HG03064 (cell line): Measurements from ENCODE around the gene CAMK2A.

ENCODE experiments used
- ATAC-seq: cut with Tn5 transposase; IDR thresholded peaks from one replicate; pipeline ENCODE4 v1.9.1; 2021; ENCODE audit warnings: low read depth; ENCODE audit not compliant: unreplicated experiment

CAMK2A gene

DNA sequence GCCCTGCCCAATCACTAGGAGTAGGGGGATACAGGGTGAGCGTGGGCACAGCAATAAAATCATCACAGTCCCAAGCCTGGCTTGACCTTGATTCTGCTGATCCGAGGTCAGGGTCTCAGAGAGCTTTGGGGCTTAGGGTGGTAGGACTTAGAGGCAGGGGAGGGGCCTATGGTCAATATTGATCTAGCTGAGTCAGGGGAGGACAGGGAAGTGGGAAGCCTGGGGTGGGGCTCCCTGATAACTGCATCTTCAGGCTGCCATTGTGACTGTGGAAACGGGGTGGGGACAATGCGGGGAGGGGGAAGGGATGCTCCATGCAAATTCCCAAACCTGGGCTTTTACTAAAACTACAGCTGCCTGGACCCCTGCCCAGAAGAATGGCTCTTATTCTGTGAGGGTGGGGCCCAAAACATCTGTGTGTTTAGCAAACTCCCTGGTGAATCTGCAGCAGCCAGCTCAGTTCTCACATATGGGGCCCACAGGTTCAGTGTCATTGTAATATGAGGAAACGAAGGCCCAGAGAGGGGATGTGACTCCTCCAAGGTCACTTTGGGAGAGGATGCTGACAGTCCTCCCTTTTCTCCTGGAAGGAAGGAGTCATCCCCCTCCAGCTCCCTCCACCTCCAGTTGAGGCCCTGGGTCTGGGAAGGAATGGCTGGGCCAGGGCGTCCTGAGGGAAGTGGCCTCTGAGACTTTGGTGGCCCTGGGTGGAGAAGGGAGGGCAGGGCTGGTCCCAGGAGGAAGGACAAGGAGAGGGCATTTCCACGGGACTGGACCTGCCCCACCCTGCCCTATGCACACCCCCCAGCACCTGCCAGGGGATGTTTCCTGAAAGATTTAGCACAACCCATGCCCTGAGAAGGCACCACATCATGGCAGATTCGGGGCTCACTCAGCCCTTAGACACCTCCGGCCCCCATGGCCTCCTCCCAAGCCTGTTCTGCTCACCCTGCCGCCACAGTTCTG lies 73.3 kb downstream of the CAMK2A start:
- no peak for ATAC-seq

DNA sequence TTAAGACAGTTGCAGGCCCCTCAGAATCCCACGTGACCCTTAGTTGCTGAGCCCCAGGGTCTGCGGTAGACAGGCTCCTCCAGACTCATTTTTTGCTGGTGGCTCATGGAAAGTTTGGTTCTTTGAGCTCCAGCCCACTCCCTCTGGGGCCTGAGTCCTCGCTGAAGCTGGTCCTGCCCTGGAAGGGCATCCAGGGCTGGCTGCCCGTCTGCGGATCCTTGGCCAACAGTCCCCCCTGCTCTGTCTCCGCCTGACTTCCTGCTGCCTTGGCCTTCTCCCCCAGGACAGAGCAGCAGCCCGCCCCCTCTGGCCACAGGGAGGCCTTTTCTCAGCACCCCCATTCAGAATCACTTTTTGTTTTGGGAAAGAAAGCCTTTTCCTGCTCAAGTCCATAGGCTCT lies 75.3 kb downstream of the CAMK2A start:
- no peak for ATAC-seq

DNA sequence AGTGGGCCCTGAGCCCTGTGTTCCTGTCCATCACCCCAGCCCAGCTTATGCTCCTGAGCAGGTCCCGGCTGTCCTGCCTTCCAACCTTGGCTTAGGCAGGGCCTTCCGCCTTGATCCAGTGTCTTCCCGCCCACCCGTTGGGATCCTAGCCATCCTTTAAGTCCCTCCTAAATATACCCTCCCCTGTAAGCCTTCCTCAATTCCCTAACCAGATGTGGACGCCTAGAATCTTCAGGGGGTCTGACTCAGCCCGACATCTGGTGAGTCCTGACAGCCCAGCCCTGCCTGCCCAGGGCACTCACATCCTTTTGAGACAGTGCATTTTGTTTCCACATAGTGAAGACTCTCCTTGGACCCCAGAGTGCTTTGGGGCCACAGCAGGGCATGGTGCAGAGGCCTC lies 76.0 kb downstream of the CAMK2A start:
- no peak for ATAC-seq

DNA sequence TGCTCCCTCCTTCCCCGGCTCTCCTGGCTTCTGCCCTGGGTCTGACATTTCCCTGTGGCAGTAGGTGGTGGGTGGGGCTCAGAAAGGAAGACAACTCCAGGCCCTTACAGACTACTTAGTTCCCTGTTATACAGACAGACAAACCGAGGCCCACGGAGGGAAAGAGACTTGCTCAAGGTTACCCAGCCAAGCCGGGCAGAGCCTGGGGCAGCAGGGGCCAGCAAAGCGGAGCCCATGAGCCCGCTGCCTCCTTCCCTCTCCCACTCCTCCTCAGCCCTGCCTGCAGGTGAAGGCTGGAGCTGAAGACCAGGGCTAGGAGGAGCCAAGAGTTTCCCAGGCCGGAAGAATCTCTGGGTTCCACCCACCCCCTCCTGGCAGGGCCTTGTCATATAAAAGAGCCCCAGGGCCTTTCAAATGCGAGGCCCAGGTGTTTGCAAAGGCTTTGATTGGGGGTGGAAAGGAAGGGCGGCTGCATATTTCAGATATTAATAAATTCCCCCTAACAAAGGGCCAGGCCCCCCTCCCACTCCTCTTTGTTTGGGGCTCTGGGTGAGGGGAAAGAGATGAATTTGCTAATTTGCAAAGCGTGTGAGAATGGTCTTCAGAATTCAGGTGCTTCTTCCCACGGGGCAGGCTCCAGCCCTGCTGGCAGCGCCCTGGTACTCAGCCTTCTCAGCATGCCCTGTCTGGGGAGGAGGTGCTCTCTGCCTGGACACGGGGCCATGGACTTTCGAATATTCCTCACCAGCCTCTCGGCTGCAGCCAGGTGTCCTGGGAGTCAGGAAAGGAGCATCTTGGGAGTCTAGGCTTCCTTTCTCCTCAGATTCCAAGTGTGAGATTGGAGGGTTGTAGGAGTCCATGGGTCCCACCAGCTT lies 78.2 kb downstream of the CAMK2A start:
- no peak for ATAC-seq

DNA sequence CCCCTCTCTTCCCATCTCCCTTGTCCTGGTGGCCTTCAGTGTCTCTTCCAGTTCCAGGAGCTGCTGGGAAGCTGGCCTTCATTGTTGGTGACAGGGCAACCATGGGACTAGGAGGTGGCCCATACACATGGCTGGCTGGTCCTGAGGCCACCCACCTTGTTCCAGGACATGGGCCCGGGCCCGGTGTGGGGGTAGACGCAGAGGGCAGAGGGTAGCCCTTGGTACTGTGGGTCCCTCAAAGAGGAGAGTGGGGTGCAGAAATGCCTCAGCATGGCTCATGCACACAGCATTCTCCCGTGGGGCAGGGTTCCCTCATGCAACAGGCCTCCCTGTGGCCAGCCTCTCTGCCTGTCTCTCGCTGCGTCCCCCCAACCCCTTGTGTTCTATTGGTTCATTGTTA lies 78.9 kb downstream of the CAMK2A start:
- ATAC-seq = no peak

DNA sequence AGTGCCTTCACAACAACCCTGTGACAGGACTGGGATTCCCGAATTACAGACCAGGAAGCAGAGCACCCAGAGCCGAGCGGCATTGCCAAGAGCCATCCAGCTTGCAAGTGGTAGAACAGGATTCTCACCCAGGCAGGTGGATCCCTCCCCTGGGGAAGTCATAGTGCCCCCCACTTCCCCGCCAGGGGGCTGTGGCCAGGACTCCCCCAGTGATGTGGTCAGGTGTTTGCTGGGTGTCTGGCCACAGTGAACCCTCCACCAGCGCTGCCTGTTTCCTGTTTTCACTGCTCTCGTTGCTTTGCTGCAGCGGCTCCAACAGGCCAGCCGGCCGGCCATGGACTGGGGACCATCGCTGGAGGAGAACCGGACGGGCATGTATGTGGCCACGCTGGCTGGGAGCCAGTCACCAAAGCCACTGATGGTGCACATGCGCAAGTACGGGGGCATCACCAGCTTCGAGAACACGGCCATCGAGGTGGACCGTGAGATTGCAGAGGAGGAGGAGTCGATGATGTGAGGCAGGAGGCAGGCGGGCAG lies 80.4 kb downstream of the CAMK2A start:
- ATAC-seq = no peak

DNA sequence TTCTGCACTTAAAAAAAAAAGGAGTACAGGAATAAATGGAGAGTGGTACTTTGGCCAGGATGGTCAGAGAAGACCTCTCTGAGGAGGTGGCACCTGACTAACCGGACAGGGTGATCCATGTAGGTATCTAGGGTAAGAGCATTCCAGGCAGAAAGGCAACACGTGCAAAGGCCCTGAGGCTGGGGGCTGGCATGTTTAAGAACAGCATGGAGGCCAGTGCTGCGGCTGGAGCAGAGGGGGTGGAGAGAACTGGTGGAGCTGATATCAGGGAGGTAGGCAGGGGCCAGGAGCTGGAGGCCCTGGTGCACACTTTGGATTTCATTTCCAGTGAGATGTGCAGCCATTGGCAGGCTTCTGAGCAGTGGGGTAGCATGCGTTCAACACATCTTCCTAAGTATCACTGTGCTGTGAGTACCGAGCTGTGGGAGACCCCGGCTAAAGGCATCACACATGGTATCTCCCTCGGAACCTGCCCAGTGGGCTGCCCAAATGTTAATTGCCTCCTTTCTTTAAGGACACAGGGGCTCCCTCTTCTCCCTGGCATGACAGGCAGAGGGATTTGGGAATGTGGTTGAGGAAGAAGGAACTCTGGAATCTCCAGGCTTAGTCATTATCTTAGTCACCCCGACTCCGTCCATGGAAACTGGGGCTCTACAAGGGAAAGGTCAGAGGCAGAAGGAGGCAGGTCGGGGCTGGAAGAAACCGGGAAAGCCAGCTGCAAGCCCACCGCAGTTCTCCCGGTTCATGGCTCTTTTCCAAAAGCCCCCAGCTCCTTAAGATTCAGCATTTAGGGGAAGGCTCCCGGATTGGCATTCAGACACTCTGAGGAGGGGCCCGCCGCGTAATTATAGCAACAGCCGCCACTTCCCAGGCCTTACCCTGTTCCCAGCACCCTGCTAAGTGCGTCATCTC lies 81.1 kb downstream of the CAMK2A start:
- ATAC-seq = no peak

DNA sequence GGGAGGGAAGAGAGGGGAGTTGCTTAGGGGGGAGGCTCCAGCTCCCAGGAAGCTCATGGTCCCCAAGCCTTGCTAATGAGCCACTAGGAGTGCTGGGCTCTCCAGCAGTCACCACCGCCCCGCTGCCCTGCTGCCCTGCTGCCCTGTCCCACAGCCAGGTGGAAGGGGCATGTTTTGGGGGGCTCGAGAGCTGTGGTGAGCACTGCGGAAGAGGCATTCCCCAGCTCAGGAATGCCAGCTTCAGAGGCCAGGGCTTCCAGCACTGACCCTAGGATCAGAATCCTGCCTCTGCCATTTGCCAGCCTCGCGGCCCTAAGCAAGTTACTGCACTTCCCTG lies 82.8 kb downstream of the CAMK2A start:
- ATAC-seq = no peak

DNA sequence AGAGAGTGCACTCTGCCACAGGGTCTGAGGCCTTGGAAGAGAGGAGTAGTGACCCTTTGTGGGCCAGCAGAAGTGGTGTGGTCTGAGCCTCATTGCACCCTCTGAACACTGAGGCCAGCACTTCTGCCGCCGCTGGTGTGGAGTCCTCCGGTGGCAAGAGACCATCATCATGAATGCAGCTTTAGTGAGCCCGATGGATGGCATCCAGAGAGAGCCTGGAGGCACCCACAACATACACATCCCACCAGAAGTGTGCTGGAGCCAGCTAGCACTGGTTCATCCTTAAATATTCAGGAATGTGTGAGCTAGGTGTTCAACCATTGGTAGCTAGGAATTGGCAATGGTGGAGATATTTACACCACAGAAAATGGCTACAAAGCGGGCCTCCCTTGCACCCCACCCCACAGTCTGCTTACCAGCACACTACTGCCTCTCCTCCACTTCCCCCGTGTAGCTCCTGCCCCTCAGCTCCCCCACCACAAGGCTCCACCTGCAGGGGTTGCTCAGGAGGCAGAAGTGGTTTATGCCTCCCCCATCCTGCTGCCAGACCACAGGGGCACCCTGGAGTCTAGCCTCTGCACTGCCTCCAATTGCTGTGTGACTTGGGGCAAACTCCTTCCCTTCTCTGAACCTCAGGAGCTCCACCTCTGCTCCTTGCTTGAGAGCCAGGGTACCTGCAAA lies 83.3 kb downstream of the CAMK2A start:
- ATAC-seq = no peak

DNA sequence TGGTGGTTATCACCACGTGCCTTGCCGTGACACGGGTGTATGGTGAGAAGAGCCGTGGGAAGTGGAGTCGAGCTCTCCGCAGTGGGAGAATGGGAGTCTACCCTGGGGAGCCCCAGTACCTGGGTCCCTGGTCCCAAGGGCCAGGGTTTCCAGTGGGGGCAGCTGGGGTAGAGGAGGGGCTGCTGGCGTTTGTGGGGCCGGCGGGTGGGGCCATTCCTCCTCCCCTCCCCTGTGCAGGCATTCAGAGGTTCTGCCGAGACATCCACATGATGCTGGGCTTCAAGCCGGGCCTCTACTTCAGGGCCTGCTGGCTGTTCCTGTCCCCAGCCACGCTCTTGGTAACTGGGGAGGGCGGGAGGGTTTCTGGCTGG lies 85.0 kb downstream of the CAMK2A start:
- ATAC-seq = no peak

DNA sequence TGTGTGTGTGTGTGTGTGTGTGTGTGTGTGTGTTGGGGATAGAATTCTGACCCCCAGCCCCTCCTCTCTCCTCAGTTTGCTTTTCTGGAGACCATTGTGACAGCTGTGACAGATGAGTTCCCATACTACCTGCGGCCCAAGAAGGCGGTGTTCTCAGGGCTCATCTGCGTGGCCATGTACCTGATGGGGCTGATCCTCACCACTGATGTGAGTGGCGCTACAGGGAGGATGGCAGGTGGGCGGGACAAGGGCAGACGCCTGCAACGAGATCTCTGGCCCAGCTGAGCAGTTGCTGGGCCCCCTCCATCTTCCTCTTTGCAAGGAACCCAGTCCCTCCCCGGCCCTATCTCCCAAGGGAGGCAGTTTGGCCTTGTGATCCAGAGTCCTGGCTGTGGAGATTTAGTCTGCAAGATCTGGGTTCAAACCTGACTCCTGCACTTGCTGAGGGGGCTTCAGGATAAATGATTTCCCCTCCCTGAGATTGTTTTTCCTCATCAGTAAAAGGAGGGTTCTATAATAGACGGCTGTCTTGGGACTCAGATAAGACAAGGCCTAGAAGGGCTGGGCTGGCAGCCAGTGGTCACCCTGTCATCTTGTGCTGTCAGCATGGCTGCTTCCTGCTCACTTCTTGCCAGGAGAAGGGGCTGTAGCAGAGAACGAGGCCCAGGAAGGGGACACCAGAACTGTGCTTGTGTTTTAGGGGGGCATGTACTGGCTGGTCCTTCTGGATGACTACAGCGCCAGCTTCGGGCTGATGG lies 85.6 kb downstream of the CAMK2A start:
- no peak for ATAC-seq

DNA sequence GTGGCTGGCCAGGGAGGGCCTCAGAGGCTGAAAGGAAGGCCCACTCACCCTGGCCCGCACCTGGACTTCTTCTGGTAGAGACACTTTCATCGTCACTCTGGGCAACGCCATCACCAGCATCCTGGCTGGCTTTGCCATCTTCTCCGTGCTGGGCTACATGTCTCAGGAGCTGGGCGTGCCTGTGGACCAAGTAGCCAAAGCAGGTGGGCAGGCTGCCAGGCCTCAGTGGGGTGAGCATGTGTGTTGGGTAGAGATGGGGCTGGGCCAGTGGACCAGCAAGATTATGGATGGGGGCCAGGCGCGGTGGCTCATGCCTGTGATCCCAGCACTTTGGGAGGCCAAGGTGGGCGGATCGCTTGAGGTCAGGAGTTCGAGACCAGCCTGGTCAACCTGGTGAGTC lies 87.1 kb downstream of the CAMK2A start:
- no peak for ATAC-seq

DNA sequence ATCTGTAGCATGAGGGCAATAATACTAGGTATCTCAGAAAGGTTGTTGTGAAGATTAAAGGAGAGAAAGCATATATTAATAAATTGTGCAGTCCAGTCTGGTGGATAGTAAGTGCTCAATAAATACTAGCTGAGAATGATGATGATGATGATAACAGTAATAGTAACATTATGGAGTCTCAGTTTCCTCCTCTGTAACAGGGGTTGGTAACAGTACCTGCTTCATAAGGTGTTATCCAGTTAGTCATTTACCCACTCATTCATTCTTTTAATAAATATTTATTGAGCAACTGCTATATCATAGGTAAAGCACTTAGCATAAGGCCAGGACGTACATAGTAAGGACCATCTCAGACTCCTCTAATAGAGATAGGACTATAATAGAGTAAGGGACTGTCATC lies 92.1 kb downstream of the CAMK2A start:
- ATAC-seq = no peak

DNA sequence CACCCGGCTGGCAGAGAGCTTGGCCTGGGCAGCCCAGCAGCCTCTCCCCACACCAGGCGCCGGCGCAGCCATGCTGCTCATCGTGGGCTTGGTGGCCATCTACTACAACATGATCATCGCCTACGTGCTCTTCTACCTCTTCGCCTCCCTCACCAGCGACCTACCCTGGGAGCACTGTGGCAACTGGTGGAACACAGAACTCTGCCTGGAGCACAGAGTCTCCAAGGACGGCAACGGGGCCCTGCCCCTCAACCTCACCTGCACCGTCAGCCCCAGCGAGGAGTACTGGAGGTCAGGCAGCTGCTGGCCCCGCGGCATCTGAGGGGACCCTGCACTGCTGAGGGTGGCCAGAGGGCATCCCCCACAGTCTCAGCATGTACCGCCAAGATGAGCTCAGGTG lies 92.6 kb downstream of the CAMK2A start:
- no peak for ATAC-seq

DNA sequence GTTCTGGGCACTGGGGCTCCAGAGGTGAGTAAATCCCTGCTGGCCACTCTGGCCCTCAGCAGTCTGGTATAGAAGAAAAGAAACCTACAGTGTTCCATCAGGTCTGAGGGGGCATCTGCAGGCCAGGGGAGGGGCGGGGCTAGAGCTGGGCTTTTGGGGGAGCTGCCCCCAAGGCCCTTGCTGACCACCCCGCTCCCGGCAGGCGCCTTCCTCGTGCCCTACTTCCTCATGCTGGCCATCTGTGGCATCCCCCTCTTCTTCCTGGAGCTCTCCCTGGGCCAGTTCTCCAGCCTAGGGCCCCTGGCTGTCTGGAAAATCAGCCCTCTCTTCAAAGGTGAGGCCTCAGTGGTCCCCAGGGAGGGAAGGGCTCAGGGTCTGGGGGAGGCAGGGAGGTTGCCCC lies 93.1 kb downstream of the CAMK2A start:
- no peak for ATAC-seq

DNA sequence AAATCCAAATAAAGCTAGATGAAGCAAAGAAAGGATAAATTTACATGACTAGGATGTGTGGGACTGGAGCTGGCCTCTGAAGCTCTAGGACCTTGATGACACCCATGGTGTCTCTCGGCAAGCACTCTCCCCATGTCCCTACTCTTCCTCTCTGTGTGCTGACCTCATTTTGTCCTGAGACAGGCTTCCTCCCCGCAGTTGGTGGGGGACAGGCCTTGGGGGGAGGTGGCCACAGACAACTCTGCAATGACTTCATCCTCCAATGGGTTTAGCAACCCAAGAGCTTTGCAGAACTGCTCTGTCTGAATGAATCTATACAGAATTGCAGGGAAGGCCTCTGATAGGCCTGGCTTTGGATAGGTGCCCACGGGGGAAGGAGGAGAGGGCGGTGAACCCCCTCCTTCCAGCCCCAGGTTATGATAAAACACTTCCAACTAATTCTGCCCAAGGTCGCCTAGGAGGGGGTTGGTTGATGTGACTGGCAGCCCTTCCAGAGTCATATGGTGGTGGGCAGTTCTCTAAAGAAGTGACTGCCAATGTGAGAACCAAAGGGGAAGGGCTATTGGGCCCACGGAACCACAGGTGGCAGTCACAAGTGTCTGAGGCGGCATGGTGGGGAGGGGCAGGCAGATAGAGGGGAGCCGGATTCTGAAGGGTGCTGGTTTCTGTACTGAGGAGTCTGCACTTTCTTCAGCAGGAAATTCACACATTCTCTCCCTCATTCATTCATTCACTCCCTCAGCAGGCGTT lies 93.7 kb downstream of the CAMK2A start:
- ATAC-seq = no peak

DNA sequence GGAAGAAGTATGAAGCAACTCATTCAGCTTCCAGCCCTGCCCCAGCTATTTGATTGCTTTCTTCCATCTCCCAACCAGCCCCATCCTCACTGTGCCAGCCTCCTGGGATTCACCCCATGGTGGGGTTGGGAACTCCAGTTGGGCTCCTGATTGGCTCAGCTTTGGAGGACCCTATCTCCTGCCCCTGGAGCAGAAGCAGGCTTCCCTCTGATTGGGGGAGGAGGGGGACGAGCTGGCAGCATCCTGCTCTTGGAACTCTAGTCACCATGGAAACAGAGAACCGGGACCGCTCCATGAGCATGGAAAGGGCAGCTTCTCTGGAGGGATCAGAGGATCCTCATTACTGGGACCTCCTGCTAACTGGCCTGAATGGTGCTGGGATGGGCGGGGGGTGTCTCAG lies 97.1 kb downstream of the CAMK2A start:
- ATAC-seq = no peak

DNA sequence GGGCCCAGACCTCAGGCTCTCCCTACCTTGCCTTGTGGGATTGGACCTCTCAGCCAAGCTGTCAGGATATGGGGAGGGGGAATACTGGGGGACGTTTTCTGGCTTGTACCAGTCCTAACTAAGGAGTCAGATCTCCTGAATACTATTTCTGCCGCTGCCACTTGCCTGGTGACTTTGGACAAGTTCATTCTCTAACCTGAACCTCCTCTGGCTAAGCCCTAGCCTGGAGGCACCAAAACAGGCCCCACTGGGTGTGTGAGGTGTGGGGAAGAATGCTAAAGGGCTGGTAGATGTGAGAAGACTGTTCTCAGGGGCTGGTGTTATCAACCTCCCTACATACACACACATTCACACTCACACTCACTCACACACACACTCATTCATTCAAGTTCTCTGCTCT lies 98.6 kb downstream of the CAMK2A start:
- no peak for ATAC-seq
